Measurements from ENCODE around the gene DLG1.

DLG1 gene

DNA sequence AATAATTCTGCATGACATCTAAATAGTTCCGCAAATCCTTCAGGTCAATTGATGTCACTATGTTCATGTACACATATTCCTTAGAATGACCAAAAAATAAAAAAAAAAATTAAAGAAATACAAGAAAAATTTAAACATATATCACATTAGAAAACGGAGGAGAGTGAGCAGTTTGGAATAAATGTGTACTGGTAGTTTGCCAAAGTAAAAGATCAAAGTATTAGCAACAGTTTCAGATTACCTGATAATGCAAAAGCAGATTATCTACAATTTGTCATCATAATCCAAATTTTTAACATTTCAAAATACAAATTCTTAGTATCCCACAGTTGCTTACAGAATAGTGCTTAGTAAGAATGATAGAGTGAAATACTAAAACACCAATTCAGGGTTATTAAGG is 1.9 kb downstream of the DLG1 start:
- TF ChIP-seq CTCF (conservative IDR thresholded peaks at IDR 0.05): no peak
- peak overlapping the region; percentile 90; the same call in 1 of the 2 replicates for H3K27ac ChIP-seq

GRCh38 chr3:197295871-197296270 is 2.5 kb downstream of the DLG1 start:
- TF ChIP-seq CTCF (conservative IDR thresholded peaks at IDR 0.05): no peak
- no peak overlapping the region for H3K27ac ChIP-seq

GRCh38 chr3:197293605-197294237 is 4.7 kb downstream of the DLG1 start:
- TF ChIP-seq CTCF (conservative IDR thresholded peaks at IDR 0.05): no peak
- H3K27ac ChIP-seq: no peak overlapping the region

DNA sequence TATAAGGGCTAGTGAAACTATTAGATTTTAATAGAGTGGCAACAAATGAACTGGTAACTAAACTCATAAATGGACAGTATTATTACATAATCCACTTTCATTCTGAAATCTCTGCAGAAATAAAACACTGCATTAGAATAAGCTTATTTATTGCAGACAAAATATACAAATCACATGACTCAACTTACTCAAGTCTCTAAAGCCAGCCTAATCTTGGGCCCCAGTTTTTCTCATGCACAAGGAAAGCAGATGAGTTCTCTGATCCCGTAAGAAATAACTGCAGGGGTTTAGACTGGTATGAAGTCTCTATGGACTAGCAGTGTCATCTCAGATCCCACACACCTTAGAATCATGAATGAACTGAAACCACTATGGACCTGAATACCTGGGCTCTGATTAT is 5.8 kb downstream of the DLG1 start:
- TF ChIP-seq CTCF (conservative IDR thresholded peaks at IDR 0.05): no peak
- H3K27ac ChIP-seq: no peak overlapping the region

DNA sequence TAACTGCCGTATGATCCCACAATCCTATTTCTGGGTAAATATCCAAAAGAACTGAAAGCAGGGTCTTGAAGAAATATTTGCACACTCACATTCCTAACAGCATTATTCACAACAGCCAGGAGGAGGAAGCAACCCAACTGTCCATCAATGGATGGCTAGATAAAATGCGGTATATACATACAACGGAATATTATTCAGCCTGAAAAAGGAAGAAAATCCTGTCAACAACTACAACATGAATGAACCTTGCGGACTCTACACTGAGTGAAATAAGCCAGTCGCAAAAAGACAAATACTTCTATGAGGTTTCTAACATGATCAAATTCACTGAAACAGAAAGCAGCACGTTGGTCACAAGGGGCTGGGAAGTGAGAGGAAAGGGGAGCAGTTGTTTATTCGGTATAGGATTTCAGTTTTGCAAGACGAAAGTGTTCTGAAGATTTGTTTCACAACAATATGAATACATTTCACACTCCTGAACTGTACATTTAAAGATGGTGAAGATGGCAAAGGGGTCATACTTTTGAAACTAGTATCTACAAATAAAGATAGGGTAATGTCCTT is 6.2 kb downstream of the DLG1 start:
- no peak overlapping the region for H3K27ac ChIP-seq
- no peak for TF ChIP-seq CTCF (conservative IDR thresholded peaks at IDR 0.05)

GRCh38 chr3:197289726-197290125 is 8.7 kb downstream of the DLG1 start:
- no peak for TF ChIP-seq CTCF (conservative IDR thresholded peaks at IDR 0.05)
- H3K27ac ChIP-seq: no peak overlapping the region

DNA sequence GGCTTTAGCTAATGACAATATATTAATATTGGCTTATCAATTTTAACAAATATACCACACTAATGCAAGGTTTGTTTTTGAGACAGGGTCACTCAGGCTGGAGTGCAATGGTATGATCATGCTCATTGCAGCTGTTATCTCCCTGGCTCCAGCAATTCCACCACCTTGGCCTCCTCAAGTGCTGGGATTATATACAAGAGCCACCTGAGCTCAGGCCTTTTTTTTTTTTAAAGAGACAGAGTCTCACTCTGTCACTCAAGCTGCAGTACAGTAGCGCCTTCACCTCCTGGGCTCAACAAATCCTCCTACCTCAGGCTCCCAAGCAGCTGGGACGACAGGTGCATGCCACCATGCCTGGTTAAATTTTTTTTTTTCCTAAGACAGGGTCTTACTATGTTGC is 11.7 kb downstream of the DLG1 start:
- TF ChIP-seq CTCF (conservative IDR thresholded peaks at IDR 0.05): no peak
- no peak overlapping the region for H3K27ac ChIP-seq

All from VCaP (cell line).